GM12878 (cell line): ENCODE data around the gene PHACTR1. TPM values are rescaled to one million over a fixed set of nuclear protein-coding genes. Genes with fewer than 3 reads are reported as not detected.

ENCODE experiments used
- ATAC-seq: fragments of 200-7000 bp; cut with Tn5 transposase; 3 replicates; pipeline ENCODE4 v1.9.1; 2020; ENCODE audit warnings: mild to moderate bottlenecking, moderate library complexity
- BruUV-seq: library from RNA; stranded (reverse); fragments of 400-500 nt; replicated peaks from 2 replicates; lab custom pipeline; 2021; lab: Mats Ljungman, UMichigan
- CTCF ChIA-PET: fragments of 300-600 bp; sonication (Branson Sonifier 250); formaldehyde crosslinking; extraction: SDS; loops from one replicate; lab custom pipeline; 2021; ENCODE audit warnings: inconsistent platforms; lab: Yijun Ruan, JAX
- POLR2A ChIA-PET: fragments of 350-600 bp; formaldehyde crosslinking; extraction: SDS; loops from one replicate; lab custom pipeline; 2021; ENCODE audit warnings: inconsistent platforms; lab: Charles Lee
- RAD21 ChIA-PET: fragments of 300-600 bp; sonication (Branson Sonifier 250); formaldehyde crosslinking; loops from one replicate; lab custom pipeline; 2023; ENCODE audit warnings: antibody characterized with exemption; ENCODE audit not compliant: unreplicated experiment; lab: Charles Lee
- SMC1A ChIA-PET: fragments of 300-600 bp; sonication (Branson Sonifier 250); formaldehyde crosslinking; loops from one replicate; lab custom pipeline; 2023; ENCODE audit not compliant: unreplicated experiment, uncharacterized antibody; lab: Charles Lee
- DNase-seq: peaks from one replicate; pipeline ENCODE4 v3.0.0-alpha.2; 2011; ENCODE audit warnings: low read depth, low spot score
- FAIRE-seq: peaks from 3 replicates; lab custom pipeline; 2011; peaks lifted over from hg19 to GRCh38; lab: Jason Lieb, UNC
- H2AFZ ChIP-seq: 2 replicates; pipeline ENCODE4 v1.6.0; 2011; ENCODE audit warnings: low read depth, low read length, control low read depth; ENCODE audit not compliant: control insufficient read depth
- H3K27ac ChIP-seq: 2 replicates; pipeline ENCODE4 v1.5.1; 2011; ENCODE audit warnings: control low read depth; ENCODE audit not compliant: control insufficient read depth, insufficient read depth
- H3K27me3 ChIP-seq, 2 experiments: replicated peaks in 1 of 2; 2 replicates each; pipeline versions ENCODE4 v1.6.0 to v1.6.1; 2011; ENCODE audit warnings: low read length in 1 of 2; ENCODE audit not compliant: control insufficient read depth in 2 of 2, insufficient read depth in 2 of 2
- H3K36me3 ChIP-seq, 2 experiments: 2 replicates each; pipeline ENCODE4 v1.5.1; 2011; ENCODE audit warnings: low read length in 1 of 2; ENCODE audit not compliant: control insufficient read depth in 2 of 2, insufficient read depth in 2 of 2
- H3K4me1 ChIP-seq: 2 replicates; pipeline ENCODE4 v1.6.1; 2011; ENCODE audit warnings: mild to moderate bottlenecking, low read length, moderate library complexity, mixed read lengths; ENCODE audit not compliant: control insufficient read depth, insufficient read depth
- H3K4me2 ChIP-seq: 2 replicates; pipeline ENCODE4 v1.6.0; 2011; ENCODE audit warnings: control low read depth; ENCODE audit not compliant: control insufficient read depth, insufficient read depth
- H3K4me3 ChIP-seq: fragments of 200-600 bp; sonication (generic); 2 replicates; pipeline ENCODE4 v1.5.1; 2016
- H3K79me2 ChIP-seq: 2 replicates; pipeline ENCODE4 v1.6.0; 2011; ENCODE audit warnings: low read length; ENCODE audit not compliant: control insufficient read depth, insufficient read depth
- H3K9ac ChIP-seq: 2 replicates; pipeline ENCODE4 v1.8.0; 2011; ENCODE audit warnings: low read length, control low read depth, mixed read lengths; ENCODE audit not compliant: control insufficient read depth, insufficient read depth
- H3K9me3 ChIP-seq: replicated peaks from 3 replicates; pipeline ENCODE4 v1.5.1; 2011; ENCODE audit warnings: mild to moderate bottlenecking, low read length; ENCODE audit not compliant: control insufficient read depth, insufficient read depth
- H4K20me1 ChIP-seq: 2 replicates; pipeline ENCODE4 v1.6.0; 2011; ENCODE audit not compliant: control insufficient read depth, insufficient read depth
- BCL11A ChIP-seq: IDR thresholded peaks from 2 replicates; pipeline ENCODE4 v1.6.1; 2011; ENCODE audit warnings: low read depth, low read length
- E4F1 ChIP-seq: fragments of 450-650 bp; IDR thresholded peaks from 2 replicates; pipeline ENCODE4 v1.6.1; 2018; ENCODE audit warnings: borderline replicate concordance, mild to moderate bottlenecking; ENCODE audit not compliant: partially characterized antibody
- ELK1 ChIP-seq: IDR thresholded peaks from 2 replicates; pipeline ENCODE4 v1.6.1; 2012; ENCODE audit warnings: low read depth, low read length, improper control_type of control experiment
- FOXM1 ChIP-seq: IDR thresholded peaks from 2 replicates; pipeline ENCODE4 v1.6.1; 2012; ENCODE audit warnings: low read depth, mild to moderate bottlenecking, inconsistent platforms, low read length, moderate library complexity
- IRF3 ChIP-seq: fragments of 450-650 bp; IDR thresholded peaks from 2 replicates; pipeline ENCODE4 v1.6.1; 2014; ENCODE audit warnings: mild to moderate bottlenecking
- JUND ChIP-seq: IDR thresholded peaks from 2 replicates; pipeline ENCODE4 v1.6.1; 2012; ENCODE audit warnings: low read depth, mild to moderate bottlenecking, low read length, improper control_type of control experiment, moderate library complexity
- MYB ChIP-seq: fragments of 150-350 bp; IDR thresholded peaks from 2 replicates; pipeline ENCODE4 v1.6.1; 2014; ENCODE audit warnings: mild to moderate bottlenecking, low read depth, low read length, borderline replicate concordance
- MYC ChIP-seq: IDR thresholded peaks from 2 replicates; pipeline ENCODE4 v1.6.1; 2011; ENCODE audit warnings: mild to moderate bottlenecking, low read length, moderate library complexity, inconsistent platforms; ENCODE audit not compliant: insufficient read depth, insufficient replicate concordance, insufficient read length, severe bottlenecking
- REST ChIP-seq: IDR thresholded peaks from 2 replicates; pipeline ENCODE4 v1.6.1; 2012; ENCODE audit warnings: mild to moderate bottlenecking, low read depth, low read length
- RUNX3 ChIP-seq: IDR thresholded peaks from 2 replicates; pipeline ENCODE4 v1.6.1; 2012; ENCODE audit warnings: low read length, inconsistent platforms
- USF1 ChIP-seq: IDR thresholded peaks from 2 replicates; pipeline ENCODE4 v1.6.1; 2011; ENCODE audit warnings: borderline replicate concordance, low read depth, mild to moderate bottlenecking, moderate library complexity, mixed read lengths, low read length; ENCODE audit not compliant: insufficient read depth; ENCODE audit errors: extremely low read length
- WGBS: methylation state at CpG from one replicate; pipeline ENCODE4 v1.1.6; 2016; ENCODE audit warnings: low lambda C conversion rate; ENCODE audit not compliant: insufficient replicate concordance, insufficient coverage; ENCODE audit errors: missing lambda C conversion rate; 5-methylcytosine and 5-hydroxymethylcytosine counted together
- in situ Hi-C: fragments of 300-500 bp; cut with MboI; formaldehyde crosslinking; loops from 9 replicates; pipeline ENCODE4 v1.14.3; 2018; ENCODE audit warnings: mixed read lengths
- intact Hi-C: fragments of 100-400 bp; cut with micrococcal nuclease; formaldehyde crosslinking; loops from one replicate; pipeline ENCODE4 v1.14.2; 2022; ENCODE audit not compliant: unreplicated experiment
- polyA plus RNA-seq, 11 experiments: library from polyadenylated mRNA; depleted of rRNA in 4 of 11; unstranded in 6 of 11; stranded (reverse) in 5 of 11; fragments of >200 nt; fragmentation: Nextera tagmentation in 4 of 11; fragmentation: Illumina TruSeq in 1 of 11; extraction: Ambion mirVana in 4 of 11; extraction: Trizol in 1 of 11; gene quantifications; 1 replicate in 1 of 11; 2 replicates in 10 of 11; pipeline versions ENCODE4 v1.2.1 to v1.2.3, GENCODE V29; 2011 to 2016; ENCODE audit warnings: inconsistent platforms in 2 of 11, missing spikeins in 2 of 11, low read depth in 1 of 11
- total RNA-seq, 4 experiments: library from RNA; depleted of rRNA in 3 of 4; stranded (reverse); fragments of >200 nt in 3 of 4; fragmentation: Illumina TruSeq in 1 of 4; extraction: Trizol in 1 of 4; gene quantifications; 2 replicates each; pipeline versions ENCODE4 v1.2.1 to v1.2.3, GENCODE V29; 2013 to 2021

The PHACTR1 gene
- total and polyA plus RNA-seq, 10 of the 15 experiments (the other 5 are each of a cell fraction or from before 2014, with no cell fraction given): 34.2 to 94.6 (median 62.3) TPM

- RAD21 ChIA-PET: no interaction called here
- WGBS: 0% methylated on average over 1 of the region's 1 CpG
- no peak for DNase-seq
- H3K36me3 ChIP-seq: no peaks in the 10 kb centered on the region
- SMC1A ChIA-PET: no interaction called here
- no peak for FAIRE-seq
- H3K9me3 ChIP-seq: no peaks in the 10 kb centered on the region
- H3K4me2 ChIP-seq: no peak overlapping the region
- no TSS peak for BruUV-seq
- peaks cover 0 to 3% of the 10 kb centered on the region in 2 experiments; a peak in 2 of 4 replicates for H3K27me3 ChIP-seq
- POLR2A ChIA-PET: no interaction called here
- no peak overlapping the region for H3K4me3 ChIP-seq
- no peaks in the 10 kb centered on the region for H4K20me1 ChIP-seq
- no peaks in the 10 kb centered on the region for H3K4me1 ChIP-seq
- ATAC-seq: no peak
- CTCF ChIA-PET: no interaction called here
- no peak overlapping the region for H3K9ac ChIP-seq
- in situ Hi-C loops (no loop called here), intact Hi-C loops (no loop called here)
- H3K27ac ChIP-seq: no peak overlapping the region
- H3K79me2 ChIP-seq: no peaks in the 10 kb centered on the region
- no peak overlapping the region for H2AFZ ChIP-seq
- no peak for TF ChIP-seq BCL11A
- TF ChIP-seq MYC: no peak
- no peak for TF ChIP-seq MYB
- no peak for TF ChIP-seq IRF3
- no peak for TF ChIP-seq ELK1
- no peak for TF ChIP-seq JUND
- TF ChIP-seq RUNX3: no peak
- no peak for TF ChIP-seq REST
- TF ChIP-seq USF1: no peak
- TF ChIP-seq FOXM1: no peak
- no peak for TF ChIP-seq E4F1
Observed at GRCh38 chr6:13034316-13034715, 317.7 kb downstream of the PHACTR1 start.
